VCaP (cell line): ENCODE results near the gene PARD6B.

Experiments used
- H3K27ac ChIP-seq: fragments of 450-650 bp; 2 replicates; pipeline ENCODE4 v1.5.1; 2017
- CTCF ChIP-seq: fragments of 450-650 bp; conservative IDR thresholded peaks from 2 replicates; pipeline ENCODE4 v1.5.1; 2017; ENCODE audit warnings: mild to moderate bottlenecking, moderate library complexity

The PARD6B gene, protein sequence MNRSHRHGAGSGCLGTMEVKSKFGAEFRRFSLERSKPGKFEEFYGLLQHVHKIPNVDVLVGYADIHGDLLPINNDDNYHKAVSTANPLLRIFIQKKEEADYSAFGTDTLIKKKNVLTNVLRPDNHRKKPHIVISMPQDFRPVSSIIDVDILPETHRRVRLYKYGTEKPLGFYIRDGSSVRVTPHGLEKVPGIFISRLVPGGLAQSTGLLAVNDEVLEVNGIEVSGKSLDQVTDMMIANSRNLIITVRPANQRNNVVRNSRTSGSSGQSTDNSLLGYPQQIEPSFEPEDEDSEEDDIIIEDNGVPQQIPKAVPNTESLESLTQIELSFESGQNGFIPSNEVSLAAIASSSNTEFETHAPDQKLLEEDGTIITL

GRCh38 chr20:50731055-50731929 is at the start of gene PARD6B:
Gene PARD6B (plus strand): TSS chr20:50731580. CDS start chr20:50731787, 207 bp downstream.
- H3K27ac ChIP-seq = peak within 1 kb of the TSS; percentile 96
- TF ChIP-seq CTCF = no peak

DNA sequence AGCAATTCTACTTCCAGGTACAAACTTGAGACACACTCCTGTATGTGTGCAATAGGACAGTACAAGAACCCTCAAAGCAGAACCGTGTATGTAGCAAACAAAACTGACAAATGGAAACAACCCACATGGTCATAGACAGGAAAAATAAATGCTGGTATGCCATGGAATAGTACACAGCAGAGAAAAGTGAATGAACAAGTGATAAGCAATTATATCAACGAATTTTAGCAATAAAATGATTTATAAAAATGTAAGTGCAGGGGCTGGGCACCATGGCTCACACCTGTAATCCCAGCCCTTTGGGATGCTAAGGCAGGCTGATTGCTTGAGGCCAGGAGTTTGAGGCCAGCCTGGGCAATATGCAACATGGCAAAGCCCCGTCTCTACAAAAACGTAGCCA is 49.3 kb upstream of the PARD6B start:
- H3K27ac ChIP-seq = no peak overlapping the region
- TF ChIP-seq CTCF = no peak

DNA sequence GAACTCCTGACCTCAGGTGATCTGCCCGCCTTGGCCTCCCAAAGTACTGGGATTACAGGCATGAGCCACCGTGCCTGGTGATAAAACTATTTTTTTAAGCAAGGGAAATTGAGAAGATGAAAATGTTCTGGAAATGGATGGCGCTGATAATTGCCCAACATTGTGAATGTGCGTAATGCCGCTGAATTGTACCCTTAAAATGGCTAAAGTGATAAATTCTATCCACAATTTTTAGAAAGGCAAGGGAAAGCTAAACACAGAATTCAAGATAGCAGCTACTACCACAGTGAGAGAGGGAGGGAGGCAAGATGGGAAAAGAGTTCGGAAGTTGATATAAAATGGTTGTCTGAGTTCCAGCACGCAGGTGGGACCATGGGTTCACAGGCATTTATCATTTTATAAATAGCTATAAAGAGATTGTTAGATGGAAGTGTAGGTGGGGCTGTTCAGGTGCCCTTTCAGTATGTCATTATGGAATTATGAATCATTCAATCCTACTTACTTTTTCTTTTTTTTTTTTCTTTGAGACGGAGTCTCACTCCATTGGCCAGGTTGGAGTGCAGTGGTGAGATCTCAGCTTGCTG is 48.3 kb upstream of the PARD6B start:
- TF ChIP-seq CTCF = no peak
- H3K27ac ChIP-seq = no peak overlapping the region

GRCh38 chr20:50683570-50683969 is 47.8 kb upstream of the PARD6B start:
- H3K27ac ChIP-seq = no peak overlapping the region
- no peak for TF ChIP-seq CTCF

GRCh38 chr20:50686821-50687220 is 44.6 kb upstream of the PARD6B start:
- no peak for TF ChIP-seq CTCF
- no peak overlapping the region for H3K27ac ChIP-seq

- no peak for TF ChIP-seq CTCF
- no peak overlapping the region for H3K27ac ChIP-seq
Observed at GRCh38 chr20:50688256-50688975, 43.0 kb upstream of the PARD6B start.
